ENCODE measurements around the gene NDUFA12. TPM values are rescaled to one million over a fixed set of nuclear protein-coding genes. Genes with fewer than 3 reads are reported as not detected.
A peak's percentile ranks its signal among the peaks of the same experiment; 100 is the strongest.

NDUFA12 gene
- total and polyA plus RNA-seq, 2 of the 4 experiments (the other 2 are of a cell fraction), result 116 to 135 TPM

DNA sequence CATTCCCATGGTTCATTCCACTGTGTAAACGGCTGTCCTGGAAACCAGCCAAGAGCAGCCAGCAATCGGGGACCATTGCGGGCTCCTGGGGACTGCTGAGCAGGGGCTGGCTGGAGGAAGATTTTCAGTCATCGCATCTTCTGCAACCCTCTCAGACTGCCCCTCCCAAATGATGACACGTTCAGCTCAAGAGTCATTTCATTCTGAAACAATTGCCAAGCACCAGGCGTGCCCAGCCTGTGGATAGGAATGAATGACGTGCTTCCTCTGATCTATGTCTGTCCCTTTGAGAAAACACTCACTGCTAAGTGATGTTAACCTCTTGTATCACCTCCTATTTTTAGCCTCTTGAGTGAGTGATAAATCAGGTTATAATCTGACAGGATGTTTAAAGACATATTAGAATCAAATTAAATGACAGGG lies 62.0 kb downstream of the NDUFA12 start:
- no peak for TF ChIP-seq NFE2L2 (IDR thresholded peaks at IDR 0.05; ENCODE audit: low read depth, low read length)
- 0 out of 2 replicates have a peak, but pooled peaks have one; percentile 45 for TF ChIP-seq MAZ (IDR thresholded peaks at IDR 0.05; ENCODE audit: borderline replicate concordance, low read depth, low read length)
- no peak for TF ChIP-seq CHD1 (IDR thresholded peaks at IDR 0.05; ENCODE audit: low read depth, low read length)
- TF ChIP-seq FOS (IDR thresholded peaks at IDR 0.05; ENCODE audit: low read depth, low read length), result peak; percentile 22; the same call in 1 of the 2 replicates
- TF ChIP-seq CEBPB (IDR thresholded peaks at IDR 0.05; ENCODE audit: low read depth, low read length), result peak; percentile 44; the same call in 1 of the 2 replicates
- TF ChIP-seq BHLHE40 (IDR thresholded peaks at IDR 0.05; ENCODE audit: low read depth, low read length), result peak; percentile 61; the same call in 1 of the 2 replicates
- TF ChIP-seq MAFK (IDR thresholded peaks at IDR 0.05; ENCODE audit: low read depth, low read length), result no peak
- TF ChIP-seq RCOR1 (IDR thresholded peaks at IDR 0.05; ENCODE audit: insufficient replicate concordance, low read length), result no peak
- Histone ChIP-seq H3K23ac (ENCODE audit: low read depth, low read length) (no peak overlapping the region), H3K4me2 (ENCODE audit: low read depth, low read length) (no peak overlapping the region)

More for the DNA sequence above, 62.0 kb downstream of the NDUFA12 start:
- Histone ChIP-seq H3K4me1 (ENCODE audit: control insufficient read depth, insufficient read depth, low read length) (0 out of 2 replicates have a peak, but pooled peaks cover 2% of the 10 kb centered on the region), H3K4me3 (ENCODE audit: insufficient read depth, low read depth, low read length) (no peak overlapping the region), H3K27me3 (ENCODE audit: control insufficient read depth, insufficient read depth, low read length) (no peaks in the 10 kb centered on the region), H4K8ac (ENCODE audit: low read depth in 2 of 2, low read length in 2 of 2) (no peak overlapping the region), H3K9me3 (ENCODE audit: control insufficient read depth, insufficient read depth, low read length) (no peaks in the 10 kb centered on the region), H2AFZ (replicated peaks; ENCODE audit: low read length, poor library complexity) (peak overlapping the region; percentile 73), H2BK15ac (ENCODE audit: low read depth, low read length) (no peak overlapping the region), H3K56ac (ENCODE audit: extremely low read depth, insufficient read depth, low read length) (no peak overlapping the region), H3K4ac (ENCODE audit: low read depth, low read length) (no peak overlapping the region), H4K5ac (ENCODE audit: low read depth, low read length) (no peak overlapping the region), H3K18ac (ENCODE audit: low read depth, low read length) (no peak overlapping the region), H3K9me1 (ENCODE audit: insufficient read depth, low read length) (peaks cover 6% of the 10 kb centered on the region; the same call in 1 of the 2 replicates), H4K91ac (ENCODE audit: insufficient read depth, low read depth, low read length) (no peak overlapping the region), H2AK5ac (ENCODE audit: low read depth, low read length) (no peak overlapping the region), H4K20me1 (ENCODE audit: insufficient read depth, low read length) (no peaks in the 10 kb centered on the region), H2AK9ac (replicated peaks; ENCODE audit: low read depth, low read length, poor library complexity) (no peak overlapping the region), H3K27ac (ENCODE audit: insufficient read depth, low read length) (no peak overlapping the region), H2BK5ac (ENCODE audit: low read depth, low read length, poor library complexity, severe bottlenecking) (no peak overlapping the region), H2BK120ac (ENCODE audit: low read depth, low read length) (no peak overlapping the region), H3K36me3 (ENCODE audit: control insufficient read depth, insufficient read depth, low read length) (no peaks in the 10 kb centered on the region), H2BK20ac (ENCODE audit: low read depth, low read length) (no peak overlapping the region), H3K79me1 (ENCODE audit: low read depth in 1 of 2, low read length in 2 of 2) (no peaks in the 10 kb centered on the region), H3K14ac (replicated peaks; ENCODE audit: low read depth, low read length) (no peak overlapping the region), H3K9ac (ENCODE audit: low read depth, low read length) (no peak overlapping the region)
- ATAC-seq (ENCODE audit: low read depth) (peak; percentile 66), DNase-seq (peak; percentile 79)
- no TSS peak for BruUV-seq (replicated peaks)
- no CpG with 5 or more reads among the region's 7 CpGs for WGBS, 2 experiments (ENCODE audit: extremely low coverage in 2 of 2, insufficient read length in 1 of 2)
- CTCF ChIA-PET, result no interaction called here
- dilution Hi-C loops (cut with HindIII; ENCODE audit: low sequenced_read_pairs, unreplicated experiment) (no loop called here), in situ Hi-C loops (cut with MboI; ENCODE audit: low sequenced_read_pairs) (no loop called here), intact Hi-C loops (cut with micrococcal nuclease) (no loop called here)
- POLR2A ChIA-PET (ENCODE audit: unreplicated experiment), result no interaction called here
